ENCODE data around the gene FAM83D. TPM values are rescaled to one million over a fixed set of nuclear protein-coding genes. Genes with fewer than 3 reads are reported as not detected.

The FAM83D gene
- total and polyA plus RNA-seq, 10 donors: 0.46 to 3.0 (median 1.3) TPM

GRCh38 chr20:38892091-38892981 is 33.9 kb upstream of the FAM83D start:
- 62 to 71% (median 65%) methylated on average over 11 of the region's 11 CpGs for WGBS, 5 donors

GRCh38 chr20:38893056-38893564 is 33.1 kb upstream of the FAM83D start:
- 34 to 64% (median 54%) methylated on average over 6 of the region's 6 CpGs for WGBS, 5 donors
- Histone ChIP-seq H3K4me3 (peak overlapping the region in 1 of 8 donors; percentile 31), H3K27ac (peak overlapping the region; percentile 13 to 88 (median 74)), H3K36me3 (peaks cover 0 to 63% (median 11%) of the 10 kb centered on the region in 6 donors), H3K27me3 (replicated peaks in 1 of 7) (no peaks in the 10 kb centered on the region), H3K4me1 (peaks cover 10 to 60% (median 31%) of the 10 kb centered on the region in 6 donors), H3K9me3 (no peaks in the 10 kb centered on the region)
- intact Hi-C loops (cut with DNase I; ENCODE audit: low total_unique reads): loop anchor here (5.0 to 10.0 kb wide), 3 partner anchors 86 to 246 kb away; partner anchors contain the start of gene PPP1R16B
- DNase-seq: no peak
- TF ChIP-seq POLR2A (IDR thresholded peaks at IDR 0.05): no peak
- TF ChIP-seq POLR2AphosphoS5 (IDR thresholded peaks at IDR 0.05): no peak
- TF ChIP-seq, protein P1, sequence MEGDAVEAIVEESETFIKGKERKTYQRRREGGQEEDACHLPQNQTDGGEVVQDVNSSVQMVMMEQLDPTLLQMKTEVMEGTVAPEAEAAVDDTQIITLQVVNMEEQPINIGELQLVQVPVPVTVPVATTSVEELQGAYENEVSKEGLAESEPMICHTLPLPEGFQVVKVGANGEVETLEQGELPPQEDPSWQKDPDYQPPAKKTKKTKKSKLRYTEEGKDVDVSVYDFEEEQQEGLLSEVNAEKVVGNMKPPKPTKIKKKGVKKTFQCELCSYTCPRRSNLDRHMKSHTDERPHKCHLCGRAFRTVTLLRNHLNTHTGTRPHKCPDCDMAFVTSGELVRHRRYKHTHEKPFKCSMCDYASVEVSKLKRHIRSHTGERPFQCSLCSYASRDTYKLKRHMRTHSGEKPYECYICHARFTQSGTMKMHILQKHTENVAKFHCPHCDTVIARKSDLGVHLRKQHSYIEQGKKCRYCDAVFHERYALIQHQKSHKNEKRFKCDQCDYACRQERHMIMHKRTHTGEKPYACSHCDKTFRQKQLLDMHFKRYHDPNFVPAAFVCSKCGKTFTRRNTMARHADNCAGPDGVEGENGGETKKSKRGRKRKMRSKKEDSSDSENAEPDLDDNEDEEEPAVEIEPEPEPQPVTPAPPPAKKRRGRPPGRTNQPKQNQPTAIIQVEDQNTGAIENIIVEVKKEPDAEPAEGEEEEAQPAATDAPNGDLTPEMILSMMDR (IDR thresholded peaks at IDR 0.05 in 8 of 11, conservative IDR thresholded peaks at IDR 0.05 in 3 of 11): no peak

More at GRCh38 chr20:38892091-38892981, 33.9 kb upstream of the FAM83D start:
- Histone ChIP-seq H3K4me1 (peaks cover 10 to 68% (median 31%) of the 10 kb centered on the region in 6 donors), H3K27ac (peak overlapping the region in 7 of 8 donors; percentile 13 to 88 (median 77)), H3K4me3 (no peak overlapping the region), H3K36me3 (peaks cover 0 to 61% (median 9%) of the 10 kb centered on the region in 6 donors), H3K27me3 (replicated peaks in 1 of 7) (no peaks in the 10 kb centered on the region), H3K9me3 (no peaks in the 10 kb centered on the region)
- no peak for TF ChIP-seq POLR2A (IDR thresholded peaks at IDR 0.05)
- TF ChIP-seq, protein P1 (IDR thresholded peaks at IDR 0.05 in 8 of 11, conservative IDR thresholded peaks at IDR 0.05 in 3 of 11): no peak
- TF ChIP-seq POLR2AphosphoS5 (IDR thresholded peaks at IDR 0.05): peak in 1 of 3 donors; percentile 5
- DNase-seq: peak; percentile 69
- intact Hi-C loops (cut with DNase I; ENCODE audit: low total_unique reads): loop anchor here (5.0 to 10.0 kb wide), 3 partner anchors 85 to 245 kb away; partner anchors contain the start of gene PPP1R16B

- WGBS, 5 donors: 9 to 16% (median 13%) methylated on average over 23 to 25 of the region's 25 CpGs
- Histone ChIP-seq H3K4me3 (peak overlapping the region in 1 of 8 donors; percentile 31), H3K27me3 (replicated peaks in 1 of 7) (no peaks in the 10 kb centered on the region), H3K27ac (peak overlapping the region; percentile 59 to 88 (median 74)), H3K4me1 (peaks cover 10 to 56% (median 31%) of the 10 kb centered on the region in 6 donors), H3K36me3 (peaks cover 0 to 66% (median 13%) of the 10 kb centered on the region in 6 donors), H3K9me3 (no peaks in the 10 kb centered on the region)
- peak; percentile 95 for DNase-seq
- intact Hi-C loops (cut with DNase I; ENCODE audit: low total_unique reads): loop anchor here (5.0 to 10.0 kb wide), 3 partner anchors 86 to 246 kb away; partner anchors contain the start of gene PPP1R16B
- TF ChIP-seq, protein P1 (IDR thresholded peaks at IDR 0.05 in 8 of 11, conservative IDR thresholded peaks at IDR 0.05 in 3 of 11): peak; percentile 63 to 96 (median 88)
- peak; percentile 77 to 85 (median 80) for TF ChIP-seq POLR2AphosphoS5 (IDR thresholded peaks at IDR 0.05)
- TF ChIP-seq POLR2A (IDR thresholded peaks at IDR 0.05): no peak
These were observed 32.6 kb upstream of the FAM83D start for GRCh38 chr20:38893565-38894090.
